Stimulated activated naive CD8-positive, alpha-beta T cell treated with anti-CD3 and anti-CD28 coated beads, Interleukin-15, Interleukin-2, amounts not matched to agents 100 U/mL and 50 U/mL, for 24 hours (primary cell): ENCODE data around the gene PTPRO.

Experiments used
- ATAC-seq: fragments of 150-1000 bp; cut with Tn5 transposase; one replicate; pipeline ENCODE4 v1.10.0; 2021
- DNase-seq: peaks from one replicate; pipeline ENCODE4 v3.0.0; 2021

Gene PTPRO

DNA sequence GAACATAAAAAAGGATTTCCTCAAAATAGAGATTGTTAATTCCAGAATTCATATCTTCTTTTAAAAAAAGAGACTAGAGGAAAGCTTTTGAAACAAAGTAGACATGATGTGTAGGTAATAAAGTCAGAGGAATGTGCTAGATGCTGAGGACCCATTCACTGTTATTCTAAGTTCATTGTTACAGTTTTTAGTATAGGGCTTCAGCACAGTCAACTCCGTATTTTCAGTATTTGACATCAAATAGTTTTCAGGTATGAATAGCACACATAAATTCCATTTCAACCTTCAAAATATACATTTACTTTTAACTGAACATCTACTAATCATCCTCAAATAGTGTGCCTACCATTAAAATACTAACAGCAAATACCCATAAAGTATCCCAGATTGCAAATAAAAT, 239.1 kb downstream of the PTPRO start:
- ATAC-seq: no peak

DNA sequence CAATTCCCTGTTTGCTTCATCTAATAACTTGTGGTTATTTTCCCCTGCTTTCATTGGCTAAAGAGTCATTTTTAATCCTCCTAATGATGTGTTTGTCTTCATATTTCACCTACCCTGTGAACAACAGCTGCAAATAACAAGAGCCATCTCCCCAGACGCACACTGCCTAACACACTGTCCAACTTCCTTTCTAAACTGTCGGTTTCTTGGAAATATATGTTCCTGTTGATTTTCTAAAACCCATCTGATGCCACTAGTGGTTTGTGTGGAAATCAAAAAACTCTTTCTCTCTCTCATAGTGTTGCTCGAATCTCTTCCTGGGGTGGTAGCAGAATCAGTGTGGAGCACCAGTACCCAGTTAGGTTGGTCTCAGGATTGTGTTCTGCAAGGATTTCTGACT, 240.0 kb downstream of the PTPRO start:
- ATAC-seq (peak; percentile 44), DNase-seq (no peak)

More for the DNA sequence above, 239.1 kb downstream of the PTPRO start:
- DNase-seq: no peak

GRCh38 chr12:15563663-15564062, 241.4 kb downstream of the PTPRO start:
- DNase-seq: peak; percentile 21
- ATAC-seq: peak; percentile 92

DNA sequence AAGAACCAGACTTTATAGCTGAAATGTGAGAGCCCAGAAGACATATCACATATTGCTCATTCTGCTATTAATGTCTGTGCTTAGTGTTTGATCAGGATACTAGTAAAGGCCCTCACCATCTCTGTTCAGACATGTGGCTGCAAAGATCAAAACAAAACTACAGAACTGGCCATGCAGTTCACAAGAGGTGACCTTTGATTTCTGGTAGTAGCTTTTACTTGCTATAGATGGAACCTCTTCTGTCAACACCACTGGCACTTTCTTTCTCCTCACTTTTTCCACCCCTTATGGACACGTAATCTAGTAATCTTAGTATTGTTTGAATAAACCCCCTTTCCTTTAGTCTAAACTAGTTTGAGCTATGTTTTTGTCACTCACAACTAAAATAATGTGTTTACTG, 252.0 kb downstream of the PTPRO start:
- ATAC-seq (no peak), DNase-seq (no peak)

GRCh38 chr12:15575671-15576541, 253.6 kb downstream of the PTPRO start:
- ATAC-seq (peak; percentile 67), DNase-seq (no peak)

- DNase-seq (peak; percentile 18), ATAC-seq (no peak)
Measured at GRCh38 chr12:15580431-15580830, 258.1 kb downstream of the PTPRO start.

GRCh38 chr12:15581006-15581405, 258.7 kb downstream of the PTPRO start:
- DNase-seq: no peak
- ATAC-seq: no peak

- ATAC-seq (no peak), DNase-seq (no peak)
Measured at GRCh38 chr12:15583804-15584203, 261.5 kb downstream of the PTPRO start.

DNA sequence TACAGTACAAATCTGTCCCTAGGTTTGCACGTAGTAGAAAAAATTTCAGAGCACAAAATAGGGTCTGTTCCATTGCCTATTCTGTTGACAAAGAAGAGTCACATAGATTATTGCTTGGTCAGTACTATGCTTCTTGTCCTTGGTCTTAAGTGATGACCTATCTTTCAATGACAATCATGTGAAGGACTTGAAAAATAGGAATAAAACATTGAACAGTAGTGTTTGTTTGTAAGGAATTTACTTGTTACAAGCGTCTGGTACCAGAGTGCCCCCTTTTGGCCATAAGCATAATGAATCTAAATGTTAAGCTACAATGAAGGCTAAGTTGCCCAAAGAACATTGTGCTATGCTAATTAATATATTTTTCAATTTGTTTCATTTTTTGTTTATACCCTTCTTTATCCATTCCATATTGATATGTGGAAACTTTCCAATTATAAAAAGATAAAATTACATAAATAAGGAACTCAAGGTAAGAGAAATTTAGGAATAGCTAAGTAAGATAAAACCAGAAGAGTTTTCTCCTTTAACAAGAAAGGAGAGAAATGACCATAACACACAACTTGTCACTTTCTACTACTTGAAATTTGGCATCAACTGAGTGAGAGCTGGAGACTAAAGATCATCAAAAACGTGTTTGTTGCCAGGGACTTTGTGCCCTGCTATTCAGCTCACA, 262.2 kb downstream of the PTPRO start:
- peak; percentile 40 for ATAC-seq

GRCh38 chr12:15589328-15590032, 267.2 kb downstream of the PTPRO start:
- ATAC-seq (no peak), DNase-seq (no peak)

More for the DNA sequence above, 262.2 kb downstream of the PTPRO start:
- DNase-seq: peak; percentile 21

DNA sequence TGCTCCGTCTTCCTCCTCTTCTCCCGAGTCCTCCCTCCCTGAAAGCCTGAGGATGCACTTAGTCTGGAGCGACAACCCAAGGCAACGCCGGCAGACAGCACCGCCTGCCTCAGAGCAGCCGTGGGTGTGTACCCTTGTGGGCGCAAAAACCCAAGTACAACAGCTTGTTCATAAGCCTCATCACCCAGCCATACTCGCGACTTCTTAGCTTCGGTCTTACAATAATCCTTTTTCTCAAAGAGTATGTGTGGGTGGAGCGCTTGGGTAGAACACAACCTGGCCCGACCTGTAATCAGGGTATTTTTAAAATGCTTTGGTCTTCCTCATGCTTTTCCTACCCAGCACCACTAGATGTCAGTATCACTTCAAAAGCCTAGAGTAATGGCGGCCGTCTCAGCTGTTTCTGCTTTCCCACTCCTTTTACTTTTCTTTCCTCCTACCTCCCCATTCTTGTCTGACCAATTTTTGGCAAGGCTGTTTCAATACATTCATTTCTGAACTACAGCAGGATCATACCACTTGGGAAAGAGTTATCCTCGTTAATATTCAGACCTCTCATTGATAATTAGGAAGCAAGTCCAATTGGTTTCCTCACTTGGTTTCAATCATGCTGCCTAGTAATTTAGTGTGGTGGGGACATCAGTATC, 268.0 kb downstream of the PTPRO start:
- peak; percentile 30 for DNase-seq
- ATAC-seq: peak; percentile 84

DNA sequence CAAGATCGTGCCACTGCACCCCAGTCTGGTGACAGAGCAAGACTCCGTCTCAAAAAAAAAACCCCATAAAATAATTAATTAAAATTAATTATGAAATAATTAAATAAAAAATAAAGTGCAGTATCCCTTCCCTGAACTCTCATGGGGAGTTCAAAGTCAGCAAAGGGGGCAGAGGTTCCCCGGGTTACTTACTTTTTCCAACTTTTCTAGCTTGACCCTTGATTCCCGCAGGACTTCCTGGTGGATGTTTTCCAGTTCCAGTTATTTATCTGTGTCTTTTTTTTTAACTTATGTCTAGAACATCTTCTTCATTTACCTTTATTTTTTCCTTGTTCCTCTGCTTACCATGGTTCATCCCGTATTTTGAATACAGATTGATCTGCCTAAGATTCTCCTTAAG, 269.5 kb downstream of the PTPRO start:
- ATAC-seq: no peak
- DNase-seq: no peak

- no peak for ATAC-seq
- no peak for DNase-seq
Measured at GRCh38 chr12:15592934-15593333, 270.6 kb downstream of the PTPRO start.

GRCh38 chr12:15596174-15596573, 273.9 kb downstream of the PTPRO start:
- DNase-seq (no peak), ATAC-seq (no peak)

DNA sequence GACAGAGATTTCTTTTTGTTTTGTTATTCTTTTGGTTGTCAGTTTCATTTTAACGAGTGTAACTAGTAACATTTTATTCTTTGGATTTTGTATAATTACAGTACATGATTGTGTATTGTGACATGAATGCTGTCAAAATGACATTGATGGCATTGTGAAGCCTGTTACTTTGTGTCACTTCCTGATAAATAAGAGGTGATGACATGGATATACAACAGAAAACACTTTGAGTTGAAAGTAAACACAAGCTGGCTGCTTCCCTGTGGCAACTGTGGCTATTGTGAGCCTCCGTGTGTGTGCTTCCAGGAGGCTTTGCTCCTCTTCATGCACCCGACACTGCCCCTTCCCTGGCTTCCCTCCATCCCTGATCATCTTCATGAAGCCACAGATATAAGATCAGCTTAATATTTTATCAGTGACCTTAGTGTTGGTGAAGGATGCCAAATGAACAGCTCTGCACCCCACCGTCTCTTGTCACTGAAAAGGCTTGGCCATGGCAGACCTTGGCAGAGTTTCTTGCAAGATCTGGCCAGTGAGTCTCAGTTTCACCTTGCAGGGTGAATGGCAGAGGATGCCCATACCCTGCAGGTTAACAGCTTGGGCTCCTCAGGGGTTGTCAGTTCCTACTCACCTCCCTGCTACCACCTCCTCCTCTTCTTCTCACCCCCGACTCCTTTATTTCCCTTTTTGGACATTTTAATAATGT, 275.0 kb downstream of the PTPRO start:
- DNase-seq (no peak), ATAC-seq (no peak)

GRCh38 chr12:15599266-15600037, 277.1 kb downstream of the PTPRO start:
- DNase-seq: no peak
- ATAC-seq: no peak

DNA sequence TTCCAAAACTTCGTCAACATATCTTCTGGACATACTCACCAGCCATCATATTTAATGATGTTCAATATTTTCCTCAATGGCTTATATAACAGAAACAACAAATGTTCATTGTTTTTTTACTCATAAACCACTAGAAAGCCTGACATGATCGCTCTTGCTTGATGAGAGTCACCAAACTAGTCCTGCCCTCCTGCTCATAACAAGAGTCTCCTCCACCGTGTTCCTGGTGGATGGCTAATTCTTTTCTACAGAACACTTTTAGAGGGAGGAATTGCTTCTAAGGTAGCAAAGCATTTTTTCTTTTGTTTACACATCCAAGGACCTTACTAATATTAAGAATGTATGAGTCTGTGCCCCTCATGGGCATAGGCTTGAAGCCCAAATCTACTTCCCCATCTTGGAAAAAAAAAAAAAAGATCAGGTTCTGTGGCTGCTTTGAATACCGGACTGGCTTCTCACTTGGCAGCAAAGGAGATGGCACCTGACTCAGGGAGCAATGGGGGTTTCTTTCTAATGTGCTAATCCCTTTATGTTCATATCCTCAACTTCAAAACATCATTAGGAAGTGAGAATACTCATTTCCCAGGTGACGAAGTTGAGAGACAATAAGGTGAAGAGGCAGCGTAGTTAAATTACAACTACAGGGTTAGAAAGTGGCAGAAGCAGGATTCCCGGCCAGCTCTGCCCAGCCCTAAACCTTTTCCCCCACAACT, 278.1 kb downstream of the PTPRO start:
- no peak for DNase-seq
- ATAC-seq: no peak

GRCh38 chr12:15601210-15601800, 279.0 kb downstream of the PTPRO start:
- ATAC-seq: peak; percentile 67
- DNase-seq: no peak

- DNase-seq (no peak), ATAC-seq (peak; percentile 41)
Measured at GRCh38 chr12:15602051-15602672, 279.9 kb downstream of the PTPRO start.
